H1 (cell line): ENCODE data around the gene AP2A1. TPM values are rescaled to one million over a fixed set of nuclear protein-coding genes. Genes with fewer than 3 reads are reported as not detected.
A peak's percentile ranks its signal among the peaks of the same experiment; 100 is the strongest.

Source experiments
- CTCF ChIA-PET: fragments of 300-600 bp; sonication (Branson Sonifier 250); formaldehyde crosslinking; loops from one replicate; lab custom pipeline; 2021; ENCODE audit not compliant: partially characterized antibody; lab: Charles Lee
- POLR2A ChIA-PET: fragments of 300-600 bp; sonication (Branson Sonifier 250); formaldehyde crosslinking; loops from one replicate; lab custom pipeline; 2021; ENCODE audit warnings: inconsistent platforms; ENCODE audit not compliant: partially characterized antibody; lab: Charles Lee
- DNase-seq, 2 experiments: peaks; one replicate each; pipeline versions ENCODE4 v3.0.0 to v3.0.0-alpha.2; 2010 to 2022; ENCODE audit warnings: low spot score in 2 of 2, low read depth in 1 of 2, mixed read lengths in 1 of 2
- FAIRE-seq: peaks from 2 replicates; lab custom pipeline; 2011; peaks lifted over from hg19 to GRCh38; lab: Jason Lieb, UNC
- H2AFZ ChIP-seq: 2 replicates; pipeline ENCODE4 v1.8.1; 2012; ENCODE audit warnings: low read length, inconsistent platforms
- H2AK5ac ChIP-seq: 2 replicates; pipeline ENCODE4 v1.6.1; 2013; ENCODE audit warnings: low read depth, low read length
- H2BK120ac ChIP-seq: replicated peaks from 2 replicates; pipeline ENCODE3; 2013; ENCODE audit warnings: low read depth, low read length, inconsistent platforms
- H2BK12ac ChIP-seq: 2 replicates; pipeline ENCODE4 v1.6.1; 2013; ENCODE audit warnings: low read depth, low read length
- H2BK15ac ChIP-seq: 2 replicates; pipeline ENCODE4 v1.6.1; 2013; ENCODE audit warnings: low read length
- H2BK20ac ChIP-seq: 2 replicates; pipeline ENCODE4 v1.6.1; 2013; ENCODE audit warnings: low read length
- H2BK5ac ChIP-seq: 2 replicates; pipeline ENCODE4 v1.6.1; 2013; ENCODE audit warnings: low read depth, low read length
- H3K14ac ChIP-seq: 2 replicates; pipeline ENCODE4 v1.6.1; 2013; ENCODE audit warnings: inconsistent platforms; ENCODE audit not compliant: insufficient read length
- H3K18ac ChIP-seq: 2 replicates; pipeline ENCODE4 v1.6.1; 2013; ENCODE audit warnings: low read length; ENCODE audit errors: extremely low read depth
- H3K23ac ChIP-seq: 2 replicates; pipeline ENCODE4 v1.6.1; 2013; ENCODE audit warnings: inconsistent platforms; ENCODE audit not compliant: insufficient read length
- H3K23me2 ChIP-seq: 2 replicates; pipeline ENCODE4 v1.6.1; 2013; ENCODE audit warnings: low read depth, low read length
- H3K27ac ChIP-seq: 2 replicates; pipeline ENCODE4 v1.6.1; 2011; ENCODE audit warnings: low read depth, low read length, inconsistent platforms
- H3K27me3 ChIP-seq, 4 experiments: replicated peaks in 1 of 4; 1 replicate in 1 of 4; 2 replicates in 3 of 4; pipeline versions ENCODE4 v1.6.1 to v1.8.1; 2011 to 2013; ENCODE audit warnings: low read length in 3 of 4, mild to moderate bottlenecking in 3 of 4, inconsistent platforms in 2 of 4, mixed read lengths in 2 of 4, moderate library complexity in 1 of 4; ENCODE audit not compliant: control insufficient read depth in 3 of 4, insufficient read depth in 3 of 4; ENCODE audit errors: extremely low read depth in 1 of 4
- H3K36me3 ChIP-seq, 4 experiments: 2 replicates each; pipeline versions ENCODE4 v1.6.1 to v1.8.1; 2011 to 2013; ENCODE audit warnings: mild to moderate bottlenecking in 4 of 4, low read length in 3 of 4, moderate library complexity in 2 of 4, control low read depth in 1 of 4, inconsistent platforms in 1 of 4; ENCODE audit not compliant: insufficient read depth in 4 of 4, control insufficient read depth in 2 of 4
- H3K4ac ChIP-seq: replicated peaks from 2 replicates; pipeline ENCODE3; 2013; ENCODE audit warnings: low read length, low read depth, mixed read lengths, inconsistent platforms; ENCODE audit not compliant: insufficient read length
- H3K4me1 ChIP-seq, 4 experiments: replicated peaks in 1 of 4; 1 replicate in 1 of 4; 2 replicates in 3 of 4; pipeline versions ENCODE4 v1.6.1 to v1.8.1; 2011 to 2013; ENCODE audit warnings: low read length in 3 of 4, inconsistent platforms in 2 of 4, mixed read lengths in 1 of 4; ENCODE audit not compliant: insufficient read depth in 4 of 4, control insufficient read depth in 3 of 4
- H3K4me2 ChIP-seq, 2 experiments: 2 replicates each; pipeline versions ENCODE4 v1.6.1 to v1.8.1; 2011 to 2013; ENCODE audit warnings: low read depth in 2 of 2, low read length in 2 of 2, control low read depth in 1 of 2, inconsistent platforms in 1 of 2, mild to moderate bottlenecking in 1 of 2; ENCODE audit not compliant: insufficient read depth in 1 of 2
- H3K4me3 ChIP-seq, 4 experiments: fragments of 200-600, 300-600 bp in 1 of 4; sonication (generic), shearing (Covaris generic), sonication (Bioruptor Twin) in 1 of 4; 2 replicates each; pipeline versions ENCODE4 v1.5.1 to v1.8.1; 2011 to 2016; ENCODE audit warnings: low read length in 4 of 4, low read depth in 3 of 4, control low read depth in 2 of 4, inconsistent platforms in 2 of 4, mild to moderate bottlenecking in 2 of 4, mixed read lengths in 1 of 4, moderate library complexity in 1 of 4; ENCODE audit not compliant: insufficient read depth in 2 of 4; ENCODE audit errors: extremely low read depth in 1 of 4
- H3K56ac ChIP-seq: replicated peaks from 2 replicates; pipeline ENCODE3; 2013; ENCODE audit warnings: low read depth, mild to moderate bottlenecking, mixed read lengths, low read length, inconsistent platforms; ENCODE audit not compliant: insufficient read length
- H3K79me1 ChIP-seq: 2 replicates; pipeline ENCODE4 v1.6.1; 2013; ENCODE audit warnings: low read depth, low read length, control low read depth
- H3K79me2 ChIP-seq, 2 experiments: 2 replicates each; pipeline versions ENCODE4 v1.6.1 to v1.8.1; 2012 to 2013; ENCODE audit warnings: low read length in 2 of 2, mild to moderate bottlenecking in 2 of 2, inconsistent platforms in 1 of 2; ENCODE audit not compliant: insufficient read depth in 2 of 2, control insufficient read depth in 1 of 2
- H3K9ac ChIP-seq, 4 experiments: replicated peaks in 1 of 4; 1 replicate in 1 of 4; 2 replicates in 3 of 4; pipeline versions ENCODE4 v1.6.1 to v1.8.1; 2011 to 2013; ENCODE audit warnings: low read depth in 3 of 4, low read length in 3 of 4, control low read depth in 2 of 4, mild to moderate bottlenecking in 2 of 4, moderate library complexity in 2 of 4, inconsistent platforms in 1 of 4; ENCODE audit errors: extremely low read depth in 1 of 4
- H3K9me3 ChIP-seq, 2 experiments: 2 replicates each; pipeline versions ENCODE4 v1.6.1 to v1.8.1; 2012 to 2013; ENCODE audit warnings: mild to moderate bottlenecking in 2 of 2, moderate library complexity in 2 of 2, control low read depth in 1 of 2, inconsistent platforms in 1 of 2, low read depth in 1 of 2, low read length in 1 of 2, mixed read lengths in 1 of 2; ENCODE audit not compliant: insufficient read depth in 2 of 2
- H4K20me1 ChIP-seq, 2 experiments: replicated peaks in 1 of 2; 2 replicates each; pipeline versions ENCODE3 to v1.8.1; 2011 to 2013; ENCODE audit warnings: inconsistent platforms in 2 of 2, low read length in 2 of 2, mild to moderate bottlenecking in 1 of 2; ENCODE audit not compliant: insufficient read depth in 2 of 2, control insufficient read depth in 1 of 2
- H4K5ac ChIP-seq: 2 replicates; pipeline ENCODE4 v1.6.1; 2013; ENCODE audit warnings: low read length, low read depth, mixed read lengths, inconsistent platforms; ENCODE audit not compliant: insufficient read length
- H4K8ac ChIP-seq: 2 replicates; pipeline ENCODE4 v1.8.0; 2013; ENCODE audit warnings: mild to moderate bottlenecking, moderate library complexity, low read length, inconsistent platforms; ENCODE audit not compliant: insufficient read depth; ENCODE audit errors: extremely low read depth
- H4K91ac ChIP-seq: replicated peaks from 2 replicates; pipeline ENCODE3; 2013; ENCODE audit warnings: low read length, mixed read lengths, inconsistent platforms; ENCODE audit not compliant: insufficient read length
- ASH2L ChIP-seq: fragments of 200-600, 300-600 bp; sonication (generic); IDR thresholded peaks from one replicate; pipeline ENCODE4 v1.7.1; 2017; ENCODE audit warnings: low read length
- CREB1 ChIP-seq: IDR thresholded peaks from 2 replicates; pipeline ENCODE4 v1.6.1; 2012; ENCODE audit warnings: inconsistent platforms
- EGR1 ChIP-seq: IDR thresholded peaks from 2 replicates; pipeline ENCODE4 v1.6.1; 2011; ENCODE audit warnings: low read depth, low read length, borderline replicate concordance
- EP300 ChIP-seq, 2 experiments: IDR thresholded peaks; 1 replicate in 1 of 2; 2 replicates in 1 of 2; pipeline ENCODE4 v1.6.1; 2011 to 2012; ENCODE audit warnings: low read depth in 2 of 2, low read length in 2 of 2, mild to moderate bottlenecking in 2 of 2, borderline replicate concordance in 1 of 2, inconsistent platforms in 1 of 2, moderate library complexity in 1 of 2
- FOSL1 ChIP-seq: IDR thresholded peaks from 2 replicates; pipeline ENCODE4 v1.6.1; 2011; ENCODE audit warnings: mild to moderate bottlenecking, low read depth, low read length, moderate library complexity; ENCODE audit not compliant: insufficient read depth
- GABPA ChIP-seq: IDR thresholded peaks from 2 replicates; pipeline ENCODE4 v1.6.1; 2011; ENCODE audit warnings: mild to moderate bottlenecking, low read length, moderate library complexity, borderline replicate concordance; ENCODE audit not compliant: insufficient read depth
- GTF2F1 ChIP-seq: IDR thresholded peaks from 2 replicates; pipeline ENCODE4 v1.6.1; 2012; ENCODE audit warnings: low read depth, low read length, improper control_type of control experiment, borderline replicate concordance
- JUN ChIP-seq: IDR thresholded peaks from 2 replicates; pipeline ENCODE4 v1.6.1; 2011; ENCODE audit warnings: low read depth, mild to moderate bottlenecking, improper control_type of control experiment, low read length
- NRF1 ChIP-seq: IDR thresholded peaks from 2 replicates; pipeline ENCODE4 v1.6.1; 2011; ENCODE audit warnings: mild to moderate bottlenecking, low read depth, low read length, improper control_type of control experiment
- SIRT6 ChIP-seq: IDR thresholded peaks from one replicate; pipeline ENCODE4 v1.7.1; 2012; ENCODE audit warnings: low read length, inconsistent platforms
- SP2 ChIP-seq: IDR thresholded peaks from 2 replicates; pipeline ENCODE4 v1.6.1; 2012; ENCODE audit warnings: mild to moderate bottlenecking, low read length, inconsistent platforms
- TAF7 ChIP-seq: optimal IDR thresholded peaks from 2 replicates; pipeline ENCODE3; 2011; ENCODE audit warnings: low read depth, mild to moderate bottlenecking, inconsistent platforms, low read length, moderate library complexity, borderline replicate concordance
- ZNF274 ChIP-seq: IDR thresholded peaks from 2 replicates; pipeline ENCODE4 v1.7.0; 2012; ENCODE audit warnings: low read length, borderline replicate concordance; ENCODE audit errors: extremely low read depth
- WGBS, 2 experiments: shearing (Covaris generic) in 1 of 2; methylation state at CpG; one replicate each; pipeline versions ENCODE4 v1.1.6 to v1.1.7; 2013 to 2015; ENCODE audit warnings: low lambda C conversion rate in 2 of 2, mixed read lengths in 2 of 2, inconsistent platforms in 1 of 2, low coverage in 1 of 2, missing lambda C conversion rate in 1 of 2; ENCODE audit not compliant: insufficient replicate concordance in 2 of 2, insufficient coverage in 1 of 2, insufficient read length in 1 of 2; ENCODE audit errors: extremely low coverage in 1 of 2, missing lambda C conversion rate in 1 of 2; 5-methylcytosine and 5-hydroxymethylcytosine counted together
- polyA plus RNA-seq, 7 experiments: library from polyadenylated mRNA; depleted of rRNA in 3 of 7; stranded (reverse) in 5 of 7; unstranded in 2 of 7; fragments of >200 nt in 5 of 7; fragments of 200-250 nt in 2 of 7; gene quantifications; 1 replicate in 5 of 7; 2 replicates in 1 of 7; 4 replicates in 1 of 7; pipeline versions ENCODE4 v1.2.1 to v1.2.3, GENCODE V29; 2011 to 2013; ENCODE audit warnings: missing spikeins in 2 of 7, mixed read lengths in 2 of 7
- total RNA-seq: library from RNA; stranded (reverse); fragmentation: NEBNext Ultra II Directional; extraction: Animal tissue kit (Norgen Biotek cat#: 25700); gene quantifications from 2 replicates; pipeline ENCODE4 v1.2.1, GENCODE V29; 2021
- TF ChIP-seq, protein P1 (sequence below): IDR thresholded peaks from 2 replicates; pipeline ENCODE4 v1.6.1; 2012; ENCODE audit warnings: inconsistent platforms

The AP2A1 gene
- total and polyA plus RNA-seq, 2 of the 8 experiments (the other 6 are each of a cell fraction or from before 2014, with no cell fraction given), result 105 to 106 TPM

DNA sequence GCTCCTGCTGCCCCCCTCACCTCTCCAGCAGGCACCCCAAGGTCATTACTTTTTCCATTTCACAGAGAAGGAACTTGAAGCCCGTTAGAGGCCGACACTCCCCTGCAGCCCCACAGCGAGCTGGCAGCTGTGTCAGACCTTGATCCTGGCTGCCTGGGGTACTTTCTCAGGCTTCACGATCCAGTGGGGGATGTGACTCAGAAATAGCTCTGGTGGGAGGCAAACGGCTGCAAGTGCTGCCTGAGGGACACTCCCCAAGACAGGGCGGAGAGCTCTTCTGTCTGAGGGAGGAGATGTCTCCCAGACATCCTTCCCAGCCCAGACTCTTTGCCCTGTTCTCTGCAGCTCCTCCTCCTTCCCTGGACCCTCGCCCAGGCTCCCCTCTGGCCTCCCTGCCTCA lies 8.5 kb upstream of the AP2A1 start:
- no peaks in the 10 kb centered on the region for H3K79me2 ChIP-seq
- H2BK20ac ChIP-seq, result no peak overlapping the region
- H3K23me2 ChIP-seq, result peaks cover 2% of the 10 kb centered on the region; the same call in 1 of the 2 replicates
- no peak overlapping the region for H3K23ac ChIP-seq
- no peak overlapping the region for H2BK12ac ChIP-seq
- H3K14ac ChIP-seq, result no peak overlapping the region
- peaks cover 0 to 4% of the 10 kb centered on the region in 2 experiments; a peak in 2 of 4 replicates for H3K9me3 ChIP-seq
- no peak overlapping the region for H3K27ac ChIP-seq
- H2AK5ac ChIP-seq, result no peak overlapping the region
- H3K36me3 ChIP-seq, result no peaks in the 10 kb centered on the region
- H3K18ac ChIP-seq, result no peak overlapping the region
- POLR2A ChIA-PET, result interaction anchor here (1.1 to 2.0 kb wide), 5 partner anchors 9 to 269 kb away, joined by 3 to 9 read pairs (median 3); partner anchors contain the start of genes AP2A1 and CPT1C
- H2BK15ac ChIP-seq, result peak overlapping the region; percentile 81; the same call in 1 of the 2 replicates
- H4K5ac ChIP-seq, result no peak overlapping the region
- FAIRE-seq (no peak), DNase-seq (no peak)
- H3K4ac ChIP-seq, result no peak overlapping the region
- no peak overlapping the region for H2BK120ac ChIP-seq
- H3K4me3 ChIP-seq, result no peak overlapping the region
- no peak overlapping the region for H3K56ac ChIP-seq
- H2AFZ ChIP-seq, result 0 out of 2 replicates have a peak overlapping the region, but pooled peaks have one; percentile 42
- H4K8ac ChIP-seq, result peak overlapping the region; percentile 41; the same call in 1 of the 2 replicates
- WGBS, 2 experiments, result 65% methylated on average over 7 of the region's 7 CpGs; no CpG with 5 or more reads in 1 of the 2 experiments
- CTCF ChIA-PET, result interaction anchor here (0.9 to 4.4 kb wide), 7 partner anchors 8 to 53 kb away, joined by 3 to 27 read pairs (median 4); no protein-coding TSS in a partner anchor
- no peak overlapping the region for H3K4me2 ChIP-seq
- peaks cover 0 to 6% (median 3%) of the 10 kb centered on the region in 4 experiments; a peak in 3 of 7 replicates for H3K4me1 ChIP-seq
- H3K79me1 ChIP-seq, result no peaks in the 10 kb centered on the region
- H3K27me3 ChIP-seq, result no peaks in the 10 kb centered on the region
- H4K20me1 ChIP-seq, result no peaks in the 10 kb centered on the region
- H4K91ac ChIP-seq, result no peak overlapping the region
- no peak overlapping the region; a peak in 1 of 7 replicates for H3K9ac ChIP-seq
- H2BK5ac ChIP-seq, result no peak overlapping the region
- TF ChIP-seq GABPA, result no peak
- no peak for TF ChIP-seq CREB1
- TF ChIP-seq EGR1, result no peak
- no peak for TF ChIP-seq FOSL1
- no peak for TF ChIP-seq TAF7
- no peak for TF ChIP-seq JUN
- TF ChIP-seq EP300 (IDR thresholded peaks at IDR 0.05; ENCODE audit: borderline replicate concordance in 1 of 2, low read depth in 2 of 2, low read length in 2 of 2), result no peak
- no peak for TF ChIP-seq GTF2F1
- no peak for TF ChIP-seq SP2
- TF ChIP-seq NRF1, result no peak
- no peak for TF ChIP-seq SIRT6
- TF ChIP-seq, protein P1, sequence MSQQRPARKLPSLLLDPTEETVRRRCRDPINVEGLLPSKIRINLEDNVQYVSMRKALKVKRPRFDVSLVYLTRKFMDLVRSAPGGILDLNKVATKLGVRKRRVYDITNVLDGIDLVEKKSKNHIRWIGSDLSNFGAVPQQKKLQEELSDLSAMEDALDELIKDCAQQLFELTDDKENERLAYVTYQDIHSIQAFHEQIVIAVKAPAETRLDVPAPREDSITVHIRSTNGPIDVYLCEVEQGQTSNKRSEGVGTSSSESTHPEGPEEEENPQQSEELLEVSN, result no peak
- no peak for TF ChIP-seq ZNF274
- no peak for TF ChIP-seq ASH2L
